ENCODE results near the gene CDH2. TPM values are rescaled to one million over a fixed set of nuclear protein-coding genes. Genes with fewer than 3 reads are reported as not detected.

Gene CDH2
- total RNA-seq, 1 donor from 2014 or later: 234 TPM

- Mint-ChIP-seq H3K36me3 (ENCODE audit: low read depth) (no peaks in the 10 kb centered on the region), H3K9me3 (peaks cover 2% of the 10 kb centered on the region), H3K4me1 (peaks cover 14% of the 10 kb centered on the region), H3K4me3 (no peak overlapping the region), H3K27ac (ENCODE audit: unreplicated experiment) (no peak overlapping the region), H3K27me3 (ENCODE audit: low read depth) (no peaks in the 10 kb centered on the region)
- TF ChIP-seq CTCF (conservative IDR thresholded peaks at IDR 0.05): no peak
- DNase-seq (ENCODE audit: low read depth, low spot score): no peak
These were observed 24.1 kb upstream of the CDH2 start for GRCh38 chr18:28201056-28201455.

GRCh38 chr18:28198620-28199019, 21.7 kb upstream of the CDH2 start:
- Mint-ChIP-seq H3K27me3 (ENCODE audit: low read depth) (no peaks in the 10 kb centered on the region), H3K27ac (ENCODE audit: unreplicated experiment) (peak overlapping the region; percentile 38), H3K36me3 (ENCODE audit: low read depth) (no peaks in the 10 kb centered on the region), H3K4me1 (peaks cover 16% of the 10 kb centered on the region), H3K4me3 (no peak overlapping the region), H3K9me3 (peaks cover 2% of the 10 kb centered on the region)
- no peak for DNase-seq (ENCODE audit: low read depth, low spot score)
- TF ChIP-seq CTCF (conservative IDR thresholded peaks at IDR 0.05): no peak

GRCh38 chr18:28193177-28193778, 16.3 kb upstream of the CDH2 start:
- TF ChIP-seq CTCF (conservative IDR thresholded peaks at IDR 0.05): no peak
- no peak overlapping the region for H3K27ac Mint-ChIP-seq (ENCODE audit: unreplicated experiment)
- peaks cover 4% of the 10 kb centered on the region for H3K36me3 Mint-ChIP-seq (ENCODE audit: low read depth)
- H3K9me3 Mint-ChIP-seq: peaks cover 6% of the 10 kb centered on the region
- H3K27me3 Mint-ChIP-seq (ENCODE audit: low read depth): no peaks in the 10 kb centered on the region
- peaks cover 9% of the 10 kb centered on the region for H3K4me1 Mint-ChIP-seq
- no peak for DNase-seq (ENCODE audit: low read depth, low spot score)
- H3K4me3 Mint-ChIP-seq: no peak overlapping the region

GRCh38 chr18:28189400-28190239, 12.7 kb upstream of the CDH2 start:
- Mint-ChIP-seq H3K27me3 (ENCODE audit: low read depth) (no peaks in the 10 kb centered on the region), H3K36me3 (ENCODE audit: low read depth) (peaks cover 4% of the 10 kb centered on the region), H3K9me3 (peaks cover 6% of the 10 kb centered on the region), H3K27ac (ENCODE audit: unreplicated experiment) (no peak overlapping the region), H3K4me1 (no peaks in the 10 kb centered on the region), H3K4me3 (no peak overlapping the region)
- DNase-seq (ENCODE audit: low read depth, low spot score): peak; percentile 22
- peak; percentile 70 for TF ChIP-seq CTCF (conservative IDR thresholded peaks at IDR 0.05)

- DNase-seq (ENCODE audit: low read depth, low spot score): no peak
- TF ChIP-seq CTCF (conservative IDR thresholded peaks at IDR 0.05): no peak
- Mint-ChIP-seq H3K36me3 (ENCODE audit: low read depth) (peaks cover 4% of the 10 kb centered on the region), H3K4me1 (peaks cover 4% of the 10 kb centered on the region), H3K4me3 (no peak overlapping the region), H3K9me3 (peaks cover 6% of the 10 kb centered on the region), H3K27ac (ENCODE audit: unreplicated experiment) (no peak overlapping the region), H3K27me3 (ENCODE audit: low read depth) (no peaks in the 10 kb centered on the region)
These were observed 8.2 kb upstream of the CDH2 start for GRCh38 chr18:28185121-28185520.

Measured in neural crest cell (in vitro differentiated cells).